ENCODE results near the gene SLC35G2.

Gene SLC35G2

GRCh38 chr3:136835089-136835812 lies 16.3 kb downstream of the SLC35G2 start:
- no peak overlapping the region for H3K27ac ChIP-seq
- no peak for TF ChIP-seq ZFX (IDR thresholded peaks at IDR 0.05; ENCODE audit: borderline replicate concordance)
- no peak for TF ChIP-seq CTCF (IDR thresholded peaks at IDR 0.05)

GRCh38 chr3:136835813-136836510 lies 17.0 kb downstream of the SLC35G2 start:
- H3K27ac ChIP-seq, result no peak overlapping the region
- no peak for TF ChIP-seq CTCF (IDR thresholded peaks at IDR 0.05)

GRCh38 chr3:136836511-136837156 lies 17.7 kb downstream of the SLC35G2 start:
- TF ChIP-seq ZFX (IDR thresholded peaks at IDR 0.05; ENCODE audit: borderline replicate concordance) (no peak), CTCF (IDR thresholded peaks at IDR 0.05) (no peak)
- no peak overlapping the region for H3K27ac ChIP-seq

- no peak for TF ChIP-seq CTCF (IDR thresholded peaks at IDR 0.05)
- no peak for TF ChIP-seq ZFX (IDR thresholded peaks at IDR 0.05; ENCODE audit: borderline replicate concordance)
- H3K27ac ChIP-seq, result no peak overlapping the region
These were observed 20.0 kb downstream of the SLC35G2 start for GRCh38 chr3:136838641-136839555.

- TF ChIP-seq ZFX (IDR thresholded peaks at IDR 0.05; ENCODE audit: borderline replicate concordance), result no peak
- TF ChIP-seq CTCF (IDR thresholded peaks at IDR 0.05), result no peak
- no peak overlapping the region for H3K27ac ChIP-seq
These were observed 20.6 kb downstream of the SLC35G2 start for GRCh38 chr3:136839556-136839931.

GRCh38 chr3:136840252-136840651 lies 21.3 kb downstream of the SLC35G2 start:
- H3K27ac ChIP-seq, result no peak overlapping the region
- TF ChIP-seq ZFX (IDR thresholded peaks at IDR 0.05; ENCODE audit: borderline replicate concordance), result no peak
- no peak for TF ChIP-seq CTCF (IDR thresholded peaks at IDR 0.05)

Data from 22Rv1 (cell line).